ENCODE results near the gene CEP295NL.
A peak's percentile ranks its signal among the peaks of the same experiment; 100 is the strongest.
"Not testable (repeated sequence)": the region's sequence is repeated elsewhere in the genome, so short reads cannot be mapped to it uniquely, and the experiment has no call there.

CEP295NL gene

GRCh38 chr17:78884876-78885667 is 17.9 kb downstream of the CEP295NL start:
- no peak for DNase-seq

GRCh38 chr17:78884148-78884825 is 18.7 kb downstream of the CEP295NL start:
- DNase-seq: no peak

- DNase-seq: peak; percentile 9
Observed at GRCh38 chr17:78883533-78884131, 19.4 kb downstream of the CEP295NL start.

- no peak for DNase-seq
Observed at GRCh38 chr17:78883089-78883532, 19.9 kb downstream of the CEP295NL start.

- no peak for DNase-seq
Observed at GRCh38 chr17:78882540-78883088, 20.4 kb downstream of the CEP295NL start.

GRCh38 chr17:78879635-78880186 is 23.3 kb downstream of the CEP295NL start:
- peak; percentile 63 for DNase-seq

- no peak for DNase-seq
Observed at GRCh38 chr17:78878871-78879527, 24.0 kb downstream of the CEP295NL start.

GRCh38 chr17:78878261-78878660 is 24.7 kb downstream of the CEP295NL start:
- no peak for DNase-seq

- not testable (repeated sequence) for DNase-seq
Observed at GRCh38 chr17:78876954-78877517, 26.0 kb downstream of the CEP295NL start.

- DNase-seq: no peak
Observed at GRCh38 chr17:78876094-78876597, 26.9 kb downstream of the CEP295NL start.

GRCh38 chr17:78875363-78876093 is 27.5 kb downstream of the CEP295NL start:
- no peak for DNase-seq

- no peak for DNase-seq
Observed at GRCh38 chr17:78873519-78874340, 29.3 kb downstream of the CEP295NL start.

GRCh38 chr17:78872486-78872885 is 30.5 kb downstream of the CEP295NL start:
- no peak for DNase-seq

- DNase-seq: no peak
Observed at GRCh38 chr17:78870621-78871020, 32.4 kb downstream of the CEP295NL start.

GRCh38 chr17:78868391-78868790 is 34.6 kb downstream of the CEP295NL start:
- no peak for DNase-seq

- not testable (repeated sequence) for DNase-seq
Observed at GRCh38 chr17:78867046-78867445, 36.0 kb downstream of the CEP295NL start.

GRCh38 chr17:78865682-78866390 is 37.2 kb downstream of the CEP295NL start:
- DNase-seq: peak; percentile 74

- no peak for DNase-seq
Observed at GRCh38 chr17:78864117-78864516, 38.9 kb downstream of the CEP295NL start.

Data from CD4-positive, alpha-beta T cell treated with Interleukin-17A for 4 hours (primary cell).